DOHH2 (cell line): ENCODE measurements around the gene APBA2.

Experiments used
- H3F3A ChIP-seq: fragments of 200-600 bp; sonication (generic), shearing (Covaris generic); 2 replicates; pipeline ENCODE4 v1.6.0; 2016; ENCODE audit warnings: antibody characterized with exemption, mild to moderate bottlenecking; ENCODE audit not compliant: control insufficient read depth, insufficient read depth
- H3K27ac ChIP-seq: fragments of 200-600 bp; sonication (generic); 2 replicates; pipeline ENCODE4 v1.5.1; 2014; ENCODE audit warnings: low read depth, mild to moderate bottlenecking, low read length, moderate library complexity
- H3K27me3 ChIP-seq: fragments of 200-600 bp; sonication (generic); 2 replicates; pipeline ENCODE4 v1.6.1; 2014; ENCODE audit warnings: mild to moderate bottlenecking, low read length, mixed read lengths; ENCODE audit not compliant: control insufficient read depth
- H3K36me3 ChIP-seq: fragments of 200-600 bp; sonication (generic); 2 replicates; pipeline ENCODE4 v1.6.1; 2014; ENCODE audit warnings: mild to moderate bottlenecking, low read length, moderate library complexity, mixed read lengths; ENCODE audit not compliant: control insufficient read depth
- H3K4me1 ChIP-seq: fragments of 200-600 bp; sonication (generic); 2 replicates; pipeline ENCODE4 v1.6.1; 2014; ENCODE audit warnings: mild to moderate bottlenecking, low read length, mixed read lengths; ENCODE audit not compliant: control insufficient read depth
- H3K4me2 ChIP-seq: fragments of 200-600 bp; sonication (generic); 2 replicates; pipeline ENCODE4 v1.6.0; 2014; ENCODE audit warnings: mild to moderate bottlenecking, low read length, moderate library complexity
- H3K4me3 ChIP-seq: fragments of 200-600 bp; sonication (generic); 2 replicates; pipeline ENCODE4 v1.5.1; 2014; ENCODE audit warnings: mild to moderate bottlenecking, low read length, mixed read lengths
- H3K79me2 ChIP-seq: fragments of 200-600 bp; sonication (generic); 2 replicates; pipeline ENCODE4 v1.6.1; 2014; ENCODE audit warnings: mild to moderate bottlenecking, low read length, mixed read lengths; ENCODE audit not compliant: control insufficient read depth
- H3K9me2 ChIP-seq: fragments of 200-600 bp; sonication (generic); replicated peaks from 2 replicates; pipeline ENCODE4 v1.6.1; 2014; ENCODE audit warnings: mild to moderate bottlenecking, low read length, mixed read lengths; ENCODE audit not compliant: control insufficient read depth
- H3K9me3 ChIP-seq: fragments of 200-600 bp; sonication (generic); 2 replicates; pipeline ENCODE4 v1.6.1; 2014; ENCODE audit warnings: antibody characterized with exemption, low read length, mixed read lengths; ENCODE audit not compliant: control insufficient read depth, insufficient read depth
- H4K20me1 ChIP-seq: fragments of 200-600 bp; sonication (generic); 2 replicates; pipeline ENCODE4 v1.6.0; 2014; ENCODE audit warnings: low read depth, mild to moderate bottlenecking, antibody characterized with exemption, low read length, moderate library complexity; ENCODE audit not compliant: control insufficient read depth, insufficient read depth
- EZH2phosphoT487 ChIP-seq: fragments of 200-600 bp; sonication (generic); IDR thresholded peaks from 2 replicates; pipeline ENCODE4 v1.6.1; 2017; ENCODE audit warnings: borderline replicate concordance, mild to moderate bottlenecking, antibody characterized with exemption, low read length, moderate library complexity, mixed read lengths
- TF ChIP-seq, protein P1 (sequence below): fragments of 200-600 bp; sonication (generic); IDR thresholded peaks from one replicate; pipeline ENCODE4 v1.5.1; 2014; ENCODE audit warnings: antibody characterized with exemption, mild to moderate bottlenecking, low read depth, low read length; ENCODE audit not compliant: poor library complexity, severe bottlenecking

APBA2 gene

GRCh38 chr15:28932361-28932760, 46.6 kb downstream of the APBA2 start:
- no peak for TF ChIP-seq EZH2phosphoT487
- TF ChIP-seq, protein P1, sequence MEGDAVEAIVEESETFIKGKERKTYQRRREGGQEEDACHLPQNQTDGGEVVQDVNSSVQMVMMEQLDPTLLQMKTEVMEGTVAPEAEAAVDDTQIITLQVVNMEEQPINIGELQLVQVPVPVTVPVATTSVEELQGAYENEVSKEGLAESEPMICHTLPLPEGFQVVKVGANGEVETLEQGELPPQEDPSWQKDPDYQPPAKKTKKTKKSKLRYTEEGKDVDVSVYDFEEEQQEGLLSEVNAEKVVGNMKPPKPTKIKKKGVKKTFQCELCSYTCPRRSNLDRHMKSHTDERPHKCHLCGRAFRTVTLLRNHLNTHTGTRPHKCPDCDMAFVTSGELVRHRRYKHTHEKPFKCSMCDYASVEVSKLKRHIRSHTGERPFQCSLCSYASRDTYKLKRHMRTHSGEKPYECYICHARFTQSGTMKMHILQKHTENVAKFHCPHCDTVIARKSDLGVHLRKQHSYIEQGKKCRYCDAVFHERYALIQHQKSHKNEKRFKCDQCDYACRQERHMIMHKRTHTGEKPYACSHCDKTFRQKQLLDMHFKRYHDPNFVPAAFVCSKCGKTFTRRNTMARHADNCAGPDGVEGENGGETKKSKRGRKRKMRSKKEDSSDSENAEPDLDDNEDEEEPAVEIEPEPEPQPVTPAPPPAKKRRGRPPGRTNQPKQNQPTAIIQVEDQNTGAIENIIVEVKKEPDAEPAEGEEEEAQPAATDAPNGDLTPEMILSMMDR = no peak
- Histone ChIP-seq H3K79me2 (no peaks in the 10 kb centered on the region), H3K4me2 (no peak overlapping the region), H3K9me3 (no peaks in the 10 kb centered on the region), H3K9me2 (no peaks in the 10 kb centered on the region), H3K27me3 (no peaks in the 10 kb centered on the region), H4K20me1 (no peaks in the 10 kb centered on the region), H3K36me3 (no peaks in the 10 kb centered on the region), H3F3A (no peaks in the 10 kb centered on the region), H3K4me1 (no peaks in the 10 kb centered on the region), H3K4me3 (no peak overlapping the region), H3K27ac (no peak overlapping the region)

DNA sequence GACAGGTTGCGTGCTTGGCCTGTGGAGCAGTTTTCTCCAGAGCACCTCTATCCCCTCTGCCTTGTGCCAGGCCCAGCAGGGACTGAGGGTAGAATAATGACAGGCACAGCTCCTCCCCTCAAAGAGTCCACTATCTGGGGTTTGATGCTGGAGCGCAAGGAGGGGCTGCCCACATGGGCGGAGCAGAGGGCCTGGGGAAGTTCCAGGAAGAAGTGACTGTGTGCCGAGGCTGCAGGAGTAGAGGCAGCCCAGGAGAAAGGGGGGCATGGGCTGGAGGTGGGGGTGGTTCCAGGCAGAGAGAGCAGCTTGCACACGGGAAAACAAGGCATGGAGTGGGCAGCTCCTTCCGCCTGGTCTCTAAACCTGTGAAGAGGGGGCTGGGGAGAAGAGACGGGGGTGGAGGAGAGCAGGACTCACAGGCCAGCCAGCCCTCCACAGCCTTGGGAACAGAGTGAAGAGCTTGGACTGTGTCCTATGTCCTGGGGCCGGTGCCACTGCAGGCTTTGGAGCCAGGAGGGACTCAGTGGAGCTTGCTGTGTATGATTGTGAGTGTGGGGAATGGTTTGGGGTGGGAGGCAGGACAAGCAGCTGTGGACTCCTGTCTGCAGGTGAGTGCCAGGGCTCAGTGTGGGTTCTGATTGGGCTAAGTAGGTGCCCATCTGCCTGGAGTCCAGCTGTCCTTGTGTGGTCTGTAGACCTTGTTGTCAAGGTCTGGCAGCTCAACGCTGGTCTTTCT, 48.1 kb downstream of the APBA2 start:
- H4K20me1 ChIP-seq = no peaks in the 10 kb centered on the region

GRCh38 chr15:28934645-28935044, 48.9 kb downstream of the APBA2 start:
- Histone ChIP-seq H3K27me3 (no peaks in the 10 kb centered on the region), H3K4me2 (no peak overlapping the region), H3K9me2 (no peaks in the 10 kb centered on the region), H3K27ac (no peak overlapping the region), H3K9me3 (no peaks in the 10 kb centered on the region), H3K36me3 (no peaks in the 10 kb centered on the region), H3F3A (no peaks in the 10 kb centered on the region), H4K20me1 (no peaks in the 10 kb centered on the region), H3K4me1 (peaks cover 3% of the 10 kb centered on the region), H3K79me2 (no peaks in the 10 kb centered on the region), H3K4me3 (no peak overlapping the region)
- no peak for TF ChIP-seq EZH2phosphoT487
- TF ChIP-seq, protein P1 = no peak

More for the DNA sequence above, 48.1 kb downstream of the APBA2 start:
- Histone ChIP-seq H3K4me1 (peaks cover 3% of the 10 kb centered on the region), H3K27me3 (no peaks in the 10 kb centered on the region), H3F3A (no peaks in the 10 kb centered on the region), H3K9me2 (no peaks in the 10 kb centered on the region), H3K4me2 (no peak overlapping the region), H3K79me2 (no peaks in the 10 kb centered on the region), H3K4me3 (no peak overlapping the region), H3K9me3 (no peaks in the 10 kb centered on the region), H3K36me3 (no peaks in the 10 kb centered on the region), H3K27ac (no peak overlapping the region)
- no peak for TF ChIP-seq EZH2phosphoT487
- TF ChIP-seq, protein P1 = no peak
